ENCODE measurements around the gene PYROXD2.

PYROXD2 gene

GRCh38 chr10:98450618-98451017, 35.6 kb upstream of the PYROXD2 start:
- Histone ChIP-seq H3K36me3 (no peaks in the 10 kb centered on the region), H3K27me3 (ENCODE audit: insufficient read depth, low read depth, severe bottlenecking) (peaks cover 44% of the 10 kb centered on the region), H3K9me3 (ENCODE audit: severe bottlenecking) (no peaks in the 10 kb centered on the region), H3K27ac (no peak overlapping the region), H3K4me3 (ENCODE audit: low read depth, low read length) (no peak overlapping the region)
- no peak for TF ChIP-seq CTCF (IDR thresholded peaks at IDR 0.05; ENCODE audit: low read depth, low read length)
- no peak for DNase-seq

- DNase-seq, result no peak
- no peak for TF ChIP-seq CTCF (IDR thresholded peaks at IDR 0.05; ENCODE audit: low read depth, low read length)
- Histone ChIP-seq H3K36me3 (no peaks in the 10 kb centered on the region), H3K4me3 (ENCODE audit: low read depth, low read length) (no peak overlapping the region), H3K9me3 (ENCODE audit: severe bottlenecking) (no peaks in the 10 kb centered on the region), H3K27ac (no peak overlapping the region), H3K27me3 (ENCODE audit: insufficient read depth, low read depth, severe bottlenecking) (peaks cover 40% of the 10 kb centered on the region)
Measured at GRCh38 chr10:98449287-98449686, 34.3 kb upstream of the PYROXD2 start.

GRCh38 chr10:98446661-98447221, 31.8 kb upstream of the PYROXD2 start, which contains the start of gene HPS1:
TSS of gene HPS1 (minus strand) at chr10:98446935. CDS start at chr10:98443240, 3,695 bp downstream.
- Histone ChIP-seq H3K9me3 (ENCODE audit: severe bottlenecking) (no peaks in the 10 kb centered on the region), H3K36me3 (no peaks in the 10 kb centered on the region), H3K4me3 (ENCODE audit: low read depth, low read length) (no peak within 1 kb of the TSS), H3K27ac (no peak within 1 kb of the TSS), H3K27me3 (ENCODE audit: insufficient read depth, low read depth, severe bottlenecking) (peaks cover 26% of the 10 kb centered on the region)
- TF ChIP-seq CTCF (IDR thresholded peaks at IDR 0.05; ENCODE audit: low read depth, low read length), result no peak
- DNase-seq, result no peak

- Histone ChIP-seq H3K9me3 (ENCODE audit: severe bottlenecking) (no peaks in the 10 kb centered on the region), H3K27ac (no peak overlapping the region), H3K4me3 (ENCODE audit: low read depth, low read length) (no peak overlapping the region), H3K36me3 (no peaks in the 10 kb centered on the region), H3K27me3 (ENCODE audit: insufficient read depth, low read depth, severe bottlenecking) (peaks cover 28% of the 10 kb centered on the region)
- no peak for DNase-seq
- no peak for TF ChIP-seq CTCF (IDR thresholded peaks at IDR 0.05; ENCODE audit: low read depth, low read length)
Measured at GRCh38 chr10:98446151-98446660, 31.2 kb upstream of the PYROXD2 start.

- TF ChIP-seq CTCF (IDR thresholded peaks at IDR 0.05; ENCODE audit: low read depth, low read length), result no peak
- Histone ChIP-seq H3K27ac (no peak overlapping the region), H3K4me3 (ENCODE audit: low read depth, low read length) (no peak overlapping the region)
Measured at GRCh38 chr10:98445200-98445812, 30.3 kb upstream of the PYROXD2 start.

More at GRCh38 chr10:98445200-98445812, 30.3 kb upstream of the PYROXD2 start:
- no peak for DNase-seq
- Histone ChIP-seq H3K36me3 (no peaks in the 10 kb centered on the region), H3K9me3 (ENCODE audit: severe bottlenecking) (no peaks in the 10 kb centered on the region), H3K27me3 (ENCODE audit: insufficient read depth, low read depth, severe bottlenecking) (peaks cover 28% of the 10 kb centered on the region)

All from WERI-Rb-1 (cell line).